ENCODE data around the gene FAM169A.
A peak's percentile ranks its signal among the peaks of the same experiment; 100 is the strongest.

FAM169A gene

GRCh38 chr5:74772359-74772758 lies 93.8 kb downstream of the FAM169A start:
- Histone ChIP-seq H4K20me1 (ENCODE audit: insufficient read depth) (no peaks in the 10 kb centered on the region), H3K4me2 (no peak overlapping the region), H3K27ac (no peak overlapping the region), H3K4me1 (ENCODE audit: low read depth, poor library complexity, severe bottlenecking) (peaks cover 10% of the 10 kb centered on the region), H3K36me3 (ENCODE audit: insufficient read depth) (peaks cover 40% of the 10 kb centered on the region; the same call in 1 of the 2 replicates), H3K9ac (no peak overlapping the region), H3K4me3 (IDR thresholded peaks at IDR 0.05; ENCODE audit: insufficient read depth, low read depth, low read length) (no peak overlapping the region), H2AFZ (ENCODE audit: low read depth) (no peak overlapping the region), H3K27me3 (ENCODE audit: insufficient read depth, low read depth) (no peaks in the 10 kb centered on the region), H3K79me2 (ENCODE audit: insufficient read depth, low read depth) (peaks cover 25% of the 10 kb centered on the region)
- TF ChIP-seq CTCF (conservative IDR thresholded peaks at IDR 0.05; ENCODE audit: low read depth, low read length): no peak

- Histone ChIP-seq H3K4me3 (IDR thresholded peaks at IDR 0.05; ENCODE audit: insufficient read depth, low read depth, low read length) (no peak overlapping the region), H3K27ac (peak overlapping the region; percentile 56), H3K27me3 (ENCODE audit: insufficient read depth, low read depth) (no peaks in the 10 kb centered on the region), H3K4me2 (peak overlapping the region; percentile 55), H3K4me1 (ENCODE audit: low read depth, poor library complexity, severe bottlenecking) (peaks cover 45% of the 10 kb centered on the region), H3K79me2 (ENCODE audit: insufficient read depth, low read depth) (peaks cover 67% of the 10 kb centered on the region), H3K9ac (peak overlapping the region; percentile 78), H3K36me3 (ENCODE audit: insufficient read depth) (peaks cover 24% of the 10 kb centered on the region; the same call in 1 of the 2 replicates), H4K20me1 (ENCODE audit: insufficient read depth) (no peaks in the 10 kb centered on the region), H2AFZ (ENCODE audit: low read depth) (peak overlapping the region; percentile 94)
- TF ChIP-seq CTCF (conservative IDR thresholded peaks at IDR 0.05; ENCODE audit: low read depth, low read length): no peak
Measured at GRCh38 chr5:74767579-74767913, 98.6 kb downstream of the FAM169A start.

- no peak; the same call in 1 of the 2 replicates for TF ChIP-seq CTCF (conservative IDR thresholded peaks at IDR 0.05; ENCODE audit: low read depth, low read length)
- peak within 1 kb of the TSS; percentile 94 for H2AFZ ChIP-seq (ENCODE audit: low read depth)
Measured at GRCh38 chr5:74766849-74767578, 99.2 kb downstream of the FAM169A start, which contains the start of the genes GFM2 and NSA2. Gene GFM2, minus strand, starts transcription at chr5:74767117. Its CDS starts 3,375 bp downstream, at chr5:74763742. Gene NSA2, plus strand, starts transcription at chr5:74767249. Its CDS starts 112 bp downstream, at chr5:74767361.

GRCh38 chr5:74766418-74766848 lies 99.8 kb downstream of the FAM169A start:
- H3K79me2 ChIP-seq (ENCODE audit: insufficient read depth, low read depth): peaks cover 67% of the 10 kb centered on the region
- peak overlapping the region; percentile 79 for H3K4me2 ChIP-seq
- H3K4me1 ChIP-seq (ENCODE audit: low read depth, poor library complexity, severe bottlenecking): peaks cover 57% of the 10 kb centered on the region
- no peaks in the 10 kb centered on the region for H3K27me3 ChIP-seq (ENCODE audit: insufficient read depth, low read depth)
- peak overlapping the region; percentile 19 for H3K4me3 ChIP-seq (IDR thresholded peaks at IDR 0.05; ENCODE audit: insufficient read depth, low read depth, low read length)
- no peaks in the 10 kb centered on the region for H4K20me1 ChIP-seq (ENCODE audit: insufficient read depth)
- peaks cover 24% of the 10 kb centered on the region; the same call in 1 of the 2 replicates for H3K36me3 ChIP-seq (ENCODE audit: insufficient read depth)
- peak overlapping the region; percentile 78 for H3K9ac ChIP-seq
- TF ChIP-seq CTCF (conservative IDR thresholded peaks at IDR 0.05; ENCODE audit: low read depth, low read length): peak; percentile 57
- H2AFZ ChIP-seq (ENCODE audit: low read depth): peak overlapping the region; percentile 94
- H3K27ac ChIP-seq: peak overlapping the region; percentile 56; the same call in 1 of the 2 replicates

More at GRCh38 chr5:74766849-74767578, 99.2 kb downstream of the FAM169A start, which contains the start of the genes GFM2 and NSA2:
- Histone ChIP-seq H3K9ac (peak within 1 kb of the TSS; percentile 78), H3K36me3 (ENCODE audit: insufficient read depth) (peaks cover 24% of the 10 kb centered on the region; the same call in 1 of the 2 replicates), H3K4me2 (peak within 1 kb of the TSS; percentile 79), H4K20me1 (ENCODE audit: insufficient read depth) (no peaks in the 10 kb centered on the region), H3K4me1 (ENCODE audit: low read depth, poor library complexity, severe bottlenecking) (peaks cover 51% of the 10 kb centered on the region), H3K79me2 (ENCODE audit: insufficient read depth, low read depth) (peaks cover 67% of the 10 kb centered on the region), H3K27ac (peak within 1 kb of the TSS; percentile 56), H3K27me3 (ENCODE audit: insufficient read depth, low read depth) (no peaks in the 10 kb centered on the region), H3K4me3 (IDR thresholded peaks at IDR 0.05; ENCODE audit: insufficient read depth, low read depth, low read length) (peak within 1 kb of the TSS; percentile 19)

Measured in KMS-11 (cell line).